Endodermal cell (in vitro differentiated cells): ENCODE measurements around the gene IL19. TPM values are rescaled to one million over a fixed set of nuclear protein-coding genes. Genes with fewer than 3 reads are reported as not detected.

Source experiments
- DNase-seq: peaks from one replicate; pipeline ENCODE4 v3.0.0-alpha.2; 2017
- H3K27ac ChIP-seq: 2 replicates; pipeline ENCODE4 v1.5.1; 2013; ENCODE audit warnings: mild to moderate bottlenecking, low read depth, low read length, moderate library complexity
- H3K27me3 ChIP-seq: 2 replicates; pipeline ENCODE4 v1.6.1; 2013; ENCODE audit warnings: mild to moderate bottlenecking, low read length, moderate library complexity; ENCODE audit not compliant: insufficient read depth, control insufficient read depth, poor library complexity, severe bottlenecking
- H3K36me3 ChIP-seq: 2 replicates; pipeline ENCODE4 v1.7.0; 2013; ENCODE audit warnings: mild to moderate bottlenecking, low read length, moderate library complexity; ENCODE audit not compliant: control insufficient read depth, insufficient read depth
- H3K4me1 ChIP-seq: one replicate; pipeline ENCODE4 v1.7.0; 2013; ENCODE audit warnings: low read length; ENCODE audit not compliant: control insufficient read depth, insufficient read depth
- H3K4me3 ChIP-seq: 2 replicates; pipeline ENCODE4 v1.5.1; 2013; ENCODE audit warnings: mild to moderate bottlenecking, low read length, moderate library complexity
- H3K9ac ChIP-seq: 2 replicates; pipeline ENCODE4 v1.6.1; 2013; ENCODE audit warnings: mild to moderate bottlenecking, low read length, moderate library complexity; ENCODE audit not compliant: poor library complexity, severe bottlenecking; ENCODE audit errors: extremely low read depth
- H3K9me3 ChIP-seq: 2 replicates; pipeline ENCODE4 v1.6.1; 2013; ENCODE audit warnings: mild to moderate bottlenecking, low read length, moderate library complexity; ENCODE audit not compliant: control insufficient read depth
- H3K27ac Mint-ChIP-seq: 2 replicates; pipeline ENCODE4 v1.8.0; 2020; ENCODE audit warnings: mixed read lengths
- H3K27me3 Mint-ChIP-seq: 2 replicates; pipeline ENCODE4 v1.8.0; 2021; ENCODE audit warnings: mild to moderate bottlenecking, mixed read lengths; ENCODE audit not compliant: insufficient read depth
- H3K36me3 Mint-ChIP-seq: 2 replicates; pipeline ENCODE4 v1.8.0; 2020; ENCODE audit warnings: low read depth, mixed read lengths
- H3K4me1 Mint-ChIP-seq: 2 replicates; pipeline ENCODE4 v1.8.0; 2020; ENCODE audit warnings: mixed read lengths
- H3K4me3 Mint-ChIP-seq: 2 replicates; pipeline ENCODE4 v1.8.0; 2020; ENCODE audit warnings: mild to moderate bottlenecking, moderate library complexity, mixed read lengths
- H3K9me3 Mint-ChIP-seq: 2 replicates; pipeline ENCODE4 v1.8.0; 2020; ENCODE audit warnings: mild to moderate bottlenecking, mixed read lengths
- WGBS, 2 experiments: methylation state at CpG; one replicate each; pipeline versions ENCODE4 v1.1.5 to v1.1.7; 2013; ENCODE audit warnings: missing lambda C conversion rate in 2 of 2, mixed read lengths in 1 of 2; ENCODE audit not compliant: insufficient coverage in 1 of 2, insufficient read length in 1 of 2; 5-methylcytosine and 5-hydroxymethylcytosine counted together
- total RNA-seq, 2 donors: library from RNA; stranded (reverse); fragmentation: NEBNext Ultra II Directional in 1 of 2; extraction: Animal tissue kit (Norgen Biotek cat#: 25700) in 1 of 2; gene quantifications; 2 replicates in 1 of 2; 3 replicates in 1 of 2; pipeline ENCODE4 v1.2.1, GENCODE V29; 2021
- TF ChIP-seq, protein P1 (sequence below): fragments of 200-600 bp; sonication (generic); conservative IDR thresholded peaks from 2 replicates; pipeline ENCODE4 v1.5.0; 2021; ENCODE audit warnings: antibody characterized with exemption, mild to moderate bottlenecking

Gene IL19
- total RNA-seq, 2 donors from 2014 or later = not detected

DNA sequence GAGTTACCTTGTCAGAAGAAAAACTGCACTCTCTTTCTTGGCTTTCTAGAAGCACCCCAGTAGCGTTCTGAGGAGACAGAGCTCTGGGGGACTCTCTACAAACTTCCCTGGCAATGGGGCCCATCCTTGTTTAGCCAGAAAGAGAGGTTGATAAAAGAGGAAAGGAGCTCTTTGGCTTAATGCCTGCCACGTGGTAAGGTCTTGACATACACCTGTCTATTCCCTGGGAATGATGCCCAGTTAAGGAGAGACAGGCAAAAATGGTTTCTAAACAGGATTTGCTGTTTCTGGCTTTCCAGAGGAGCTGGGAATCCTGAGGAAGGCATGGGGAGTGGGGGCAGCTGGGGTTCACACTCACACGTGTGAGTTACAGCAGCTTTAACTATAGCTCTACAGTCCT, 64.6 kb downstream of the IL19 start:
- Histone ChIP-seq H3K36me3 (no peaks in the 10 kb centered on the region), H3K27ac (no peak overlapping the region), H3K9ac (no peak overlapping the region), H3K4me3 (no peak overlapping the region), H3K27me3 (peaks cover 32% of the 10 kb centered on the region), H3K4me1 (peaks cover 2% of the 10 kb centered on the region), H3K9me3 (no peaks in the 10 kb centered on the region)
- H3K36me3 Mint-ChIP-seq = no peaks in the 10 kb centered on the region
- no peak for DNase-seq
- TF ChIP-seq, protein P1, sequence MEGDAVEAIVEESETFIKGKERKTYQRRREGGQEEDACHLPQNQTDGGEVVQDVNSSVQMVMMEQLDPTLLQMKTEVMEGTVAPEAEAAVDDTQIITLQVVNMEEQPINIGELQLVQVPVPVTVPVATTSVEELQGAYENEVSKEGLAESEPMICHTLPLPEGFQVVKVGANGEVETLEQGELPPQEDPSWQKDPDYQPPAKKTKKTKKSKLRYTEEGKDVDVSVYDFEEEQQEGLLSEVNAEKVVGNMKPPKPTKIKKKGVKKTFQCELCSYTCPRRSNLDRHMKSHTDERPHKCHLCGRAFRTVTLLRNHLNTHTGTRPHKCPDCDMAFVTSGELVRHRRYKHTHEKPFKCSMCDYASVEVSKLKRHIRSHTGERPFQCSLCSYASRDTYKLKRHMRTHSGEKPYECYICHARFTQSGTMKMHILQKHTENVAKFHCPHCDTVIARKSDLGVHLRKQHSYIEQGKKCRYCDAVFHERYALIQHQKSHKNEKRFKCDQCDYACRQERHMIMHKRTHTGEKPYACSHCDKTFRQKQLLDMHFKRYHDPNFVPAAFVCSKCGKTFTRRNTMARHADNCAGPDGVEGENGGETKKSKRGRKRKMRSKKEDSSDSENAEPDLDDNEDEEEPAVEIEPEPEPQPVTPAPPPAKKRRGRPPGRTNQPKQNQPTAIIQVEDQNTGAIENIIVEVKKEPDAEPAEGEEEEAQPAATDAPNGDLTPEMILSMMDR = no peak
- H3K27ac Mint-ChIP-seq = no peak overlapping the region
- WGBS, 2 experiments = 79 to 100% methylated on average over 2 to 3 of the region's 3 CpGs
- no peaks in the 10 kb centered on the region for H3K9me3 Mint-ChIP-seq
- H3K27me3 Mint-ChIP-seq = peaks cover 8% of the 10 kb centered on the region
- H3K4me1 Mint-ChIP-seq = peaks cover 9% of the 10 kb centered on the region
- H3K4me3 Mint-ChIP-seq = no peak overlapping the region

GRCh38 chr1:206836111-206836510, 65.5 kb downstream of the IL19 start:
- DNase-seq = no peak
- no peaks in the 10 kb centered on the region for H3K36me3 Mint-ChIP-seq
- H3K4me3 ChIP-seq = no peak overlapping the region
- H3K4me1 ChIP-seq = peaks cover 5% of the 10 kb centered on the region
- peaks cover 16% of the 10 kb centered on the region for H3K4me1 Mint-ChIP-seq
- no peaks in the 10 kb centered on the region for H3K36me3 ChIP-seq
- TF ChIP-seq, protein P1 = no peak
- WGBS, 2 experiments = 90% methylated on average over 2 of the region's 2 CpGs; no CpG with 5 or more reads in 1 of the 2 experiments
- H3K9me3 ChIP-seq = no peaks in the 10 kb centered on the region
- H3K27me3 ChIP-seq = peaks cover 32% of the 10 kb centered on the region
- H3K27ac ChIP-seq = no peak overlapping the region
- no peak overlapping the region for H3K4me3 Mint-ChIP-seq
- peaks cover 8% of the 10 kb centered on the region for H3K27me3 Mint-ChIP-seq
- H3K9ac ChIP-seq = no peak overlapping the region
- H3K27ac Mint-ChIP-seq = no peak overlapping the region
- H3K9me3 Mint-ChIP-seq = no peaks in the 10 kb centered on the region

- TF ChIP-seq, protein P1 = no peak
- Histone ChIP-seq H3K27me3 (peaks cover 32% of the 10 kb centered on the region), H3K4me1 (peaks cover 5% of the 10 kb centered on the region), H3K27ac (no peak overlapping the region), H3K9ac (no peak overlapping the region), H3K9me3 (no peaks in the 10 kb centered on the region), H3K4me3 (no peak overlapping the region), H3K36me3 (no peaks in the 10 kb centered on the region)
- Mint-ChIP-seq H3K4me3 (no peak overlapping the region), H3K36me3 (no peaks in the 10 kb centered on the region), H3K27me3 (peaks cover 6% of the 10 kb centered on the region), H3K9me3 (no peaks in the 10 kb centered on the region), H3K4me1 (peaks cover 20% of the 10 kb centered on the region), H3K27ac (no peak overlapping the region)
- DNase-seq = no peak
- WGBS, 2 experiments = 90 to 100% methylated on average over 3 to 4 of the region's 4 CpGs
These were observed 68.5 kb downstream of the IL19 start for GRCh38 chr1:206839006-206839560.
